ENCODE measurements around the gene HEMGN.

- TF ChIP-seq CTCF (IDR thresholded peaks at IDR 0.05) (no peak), POLR2A (IDR thresholded peaks at IDR 0.05) (no peak), POLR2AphosphoS5 (IDR thresholded peaks at IDR 0.05) (no peak)
Measured at GRCh38 chr9:97958812-97959511, 21.0 kb upstream of the HEMGN start.
